Activated CD8-positive, alpha-beta T cell treated with anti-CD3 and anti-CD28 coated beads, Interleukin-2, amount 10 ng/mL, durations not matched to agents 7 days and 5 days (primary cell): ENCODE data around the gene HSPB6. TPM values are rescaled to one million over a fixed set of nuclear protein-coding genes. Genes with fewer than 3 reads are reported as not detected.
"Not testable (repeated sequence)": the region's sequence is repeated elsewhere in the genome, so short reads cannot be mapped to it uniquely, and the experiment has no call there.

ENCODE experiments used
- ATAC-seq: fragments of 150-1000 bp; cut with Tn5 transposase; one replicate; pipeline ENCODE4 v1.10.0; 2021; ENCODE audit warnings: moderate library complexity
- CTCF ChIA-PET: fragments of 350-600 bp; sonication (Branson Sonifier 250); formaldehyde crosslinking; loops from one replicate; lab custom pipeline; 2021; ENCODE audit warnings: antibody characterized with exemption; lab: Charles Lee
- POLR2A ChIA-PET: fragments of 350-600 bp; sonication (Branson Sonifier 250); formaldehyde crosslinking; loops from one replicate; lab custom pipeline; 2021; ENCODE audit warnings: antibody characterized with exemption; lab: Charles Lee
- DNase-seq: peaks from one replicate; pipeline ENCODE4 v3.0.0-alpha.2; 2020
- H3K27ac Mint-ChIP-seq: one replicate; pipeline ENCODE4 v1.8.0; 2021; ENCODE audit warnings: mild to moderate bottlenecking, mixed read lengths
- H3K27me3 Mint-ChIP-seq: one replicate; pipeline ENCODE4 v1.8.0; 2021; ENCODE audit warnings: low read depth, mixed read lengths
- H3K36me3 Mint-ChIP-seq: one replicate; pipeline ENCODE4 v1.8.0; 2021; ENCODE audit warnings: low read depth, mixed read lengths
- H3K4me1 Mint-ChIP-seq: one replicate; pipeline ENCODE4 v1.8.0; 2021; ENCODE audit warnings: low read depth, mixed read lengths
- H3K4me3 Mint-ChIP-seq: one replicate; pipeline ENCODE4 v1.8.0; 2021; ENCODE audit warnings: mild to moderate bottlenecking, mixed read lengths
- H3K9me3 Mint-ChIP-seq: one replicate; pipeline ENCODE4 v1.8.0; 2022; ENCODE audit warnings: mixed read lengths; ENCODE audit not compliant: insufficient read depth
- total RNA-seq, 2 experiments: library from RNA; stranded (reverse); gene quantifications; one replicate each; pipeline ENCODE4 v1.2.3, GENCODE V29; 2021

Gene HSPB6, protein sequence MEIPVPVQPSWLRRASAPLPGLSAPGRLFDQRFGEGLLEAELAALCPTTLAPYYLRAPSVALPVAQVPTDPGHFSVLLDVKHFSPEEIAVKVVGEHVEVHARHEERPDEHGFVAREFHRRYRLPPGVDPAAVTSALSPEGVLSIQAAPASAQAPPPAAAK
- total RNA-seq, result under 1 TPM in 1 of 2 experiments, not detected in 1; 0.65 TPM

- Mint-ChIP-seq H3K9me3 (no peaks in the 10 kb centered on the region), H3K27me3 (no peaks in the 10 kb centered on the region), H3K36me3 (peaks cover 31% of the 10 kb centered on the region), H3K27ac (peak within 1 kb of the TSS; percentile 96), H3K4me1 (peaks cover 36% of the 10 kb centered on the region), H3K4me3 (peak within 1 kb of the TSS; percentile 89)
- ChIA-PET CTCF (interaction anchor here (0.9 to 1.0 kb wide), 3 partner anchors 11 to 62 kb away, joined by 3 read pairs; partner anchors contain the start of genes PSENEN and U2AF1L4), POLR2A (interaction anchor here (0.9 to 1.6 kb wide), 5 partner anchors 8 to 114 kb away, joined by 3 to 6 read pairs (median 3); partner anchors contain the start of genes LIN37, PSENEN and U2AF1L4)
- no peak for DNase-seq
- ATAC-seq, result no peak
Observed at GRCh38 chr19:35756377-35757230, at the start of gene HSPB6. HSPB6 (minus strand) TSS chr19:35757029; CDS start chr19:35757008, 21 bp downstream.

DNA sequence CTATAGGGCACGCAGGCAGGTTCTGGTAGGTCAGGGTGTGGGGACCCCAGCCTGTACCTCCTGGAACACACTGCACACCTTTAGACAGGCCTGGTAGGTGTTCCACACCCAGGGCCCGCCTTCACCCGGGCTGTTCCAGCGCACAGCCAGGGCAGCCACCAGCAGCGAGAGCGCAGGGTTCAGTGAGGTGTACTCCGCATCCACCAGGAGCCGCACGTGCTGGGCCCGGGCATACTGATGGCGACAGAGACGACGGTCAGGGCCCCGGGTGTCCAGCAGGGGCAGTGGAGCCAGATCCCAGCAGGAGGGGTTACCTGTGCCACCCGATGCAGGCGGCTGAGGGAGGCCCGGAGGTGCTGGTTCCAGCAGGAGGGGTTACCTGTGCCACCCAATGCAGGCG, 49.8 kb upstream of the HSPB6 start:
- H3K9me3 Mint-ChIP-seq, result no peaks in the 10 kb centered on the region
- DNase-seq, result no peak
- H3K4me1 Mint-ChIP-seq, result peaks cover 12% of the 10 kb centered on the region
- ATAC-seq, result no peak
- H3K27me3 Mint-ChIP-seq, result peaks cover 3% of the 10 kb centered on the region
- no peak overlapping the region for H3K27ac Mint-ChIP-seq
- CTCF ChIA-PET, result no interaction called here
- POLR2A ChIA-PET, result no interaction called here
- H3K36me3 Mint-ChIP-seq, result no peaks in the 10 kb centered on the region
- H3K4me3 Mint-ChIP-seq, result no peak overlapping the region

GRCh38 chr19:35805526-35806102, 48.8 kb upstream of the HSPB6 start:
- DNase-seq (no peak), ATAC-seq (no peak)
- no peak overlapping the region for H3K4me3 Mint-ChIP-seq
- no peaks in the 10 kb centered on the region for H3K36me3 Mint-ChIP-seq
- H3K27ac Mint-ChIP-seq, result no peak overlapping the region
- ChIA-PET CTCF (no interaction called here), POLR2A (no interaction called here)
- peaks cover 3% of the 10 kb centered on the region for H3K27me3 Mint-ChIP-seq
- peaks cover 12% of the 10 kb centered on the region for H3K4me1 Mint-ChIP-seq
- no peaks in the 10 kb centered on the region for H3K9me3 Mint-ChIP-seq

DNA sequence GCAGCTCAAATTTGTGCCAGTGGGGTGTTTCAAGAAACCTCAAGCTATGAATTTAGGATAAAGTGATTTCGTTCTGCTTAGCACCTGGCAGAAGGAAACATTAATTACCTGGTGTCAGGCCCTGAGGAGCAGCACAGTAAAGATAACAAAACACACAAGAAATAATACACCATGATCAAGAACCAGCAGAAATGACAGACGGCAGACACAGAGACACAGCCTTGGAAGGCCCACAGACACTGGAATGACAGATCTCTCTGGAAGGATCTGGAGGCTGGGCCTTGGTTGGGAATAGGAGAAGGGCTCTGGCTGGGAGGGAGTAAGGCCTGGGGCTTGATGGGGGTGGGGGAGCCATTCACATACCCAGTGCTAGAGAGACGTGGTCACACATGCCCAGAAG, 45.0 kb upstream of the HSPB6 start:
- no peak for ATAC-seq
- H3K4me3 Mint-ChIP-seq, result no peak overlapping the region
- peaks cover 19% of the 10 kb centered on the region for H3K27me3 Mint-ChIP-seq

GRCh38 chr19:35797663-35798062, 40.8 kb upstream of the HSPB6 start:
- no peak for ATAC-seq
- no peaks in the 10 kb centered on the region for H3K9me3 Mint-ChIP-seq
- POLR2A ChIA-PET, result no interaction called here
- H3K36me3 Mint-ChIP-seq, result no peaks in the 10 kb centered on the region
- no peak overlapping the region for H3K27ac Mint-ChIP-seq
- H3K4me1 Mint-ChIP-seq, result peaks cover 2% of the 10 kb centered on the region
- peaks cover 31% of the 10 kb centered on the region for H3K27me3 Mint-ChIP-seq
- no peak overlapping the region for H3K4me3 Mint-ChIP-seq
- no peak for DNase-seq
- CTCF ChIA-PET, result no interaction called here

More for the DNA sequence above, 45.0 kb upstream of the HSPB6 start:
- POLR2A ChIA-PET, result no interaction called here
- no peaks in the 10 kb centered on the region for H3K9me3 Mint-ChIP-seq
- no peak overlapping the region for H3K27ac Mint-ChIP-seq
- no peak for DNase-seq
- peaks cover 15% of the 10 kb centered on the region for H3K4me1 Mint-ChIP-seq
- CTCF ChIA-PET, result no interaction called here
- H3K36me3 Mint-ChIP-seq, result no peaks in the 10 kb centered on the region

DNA sequence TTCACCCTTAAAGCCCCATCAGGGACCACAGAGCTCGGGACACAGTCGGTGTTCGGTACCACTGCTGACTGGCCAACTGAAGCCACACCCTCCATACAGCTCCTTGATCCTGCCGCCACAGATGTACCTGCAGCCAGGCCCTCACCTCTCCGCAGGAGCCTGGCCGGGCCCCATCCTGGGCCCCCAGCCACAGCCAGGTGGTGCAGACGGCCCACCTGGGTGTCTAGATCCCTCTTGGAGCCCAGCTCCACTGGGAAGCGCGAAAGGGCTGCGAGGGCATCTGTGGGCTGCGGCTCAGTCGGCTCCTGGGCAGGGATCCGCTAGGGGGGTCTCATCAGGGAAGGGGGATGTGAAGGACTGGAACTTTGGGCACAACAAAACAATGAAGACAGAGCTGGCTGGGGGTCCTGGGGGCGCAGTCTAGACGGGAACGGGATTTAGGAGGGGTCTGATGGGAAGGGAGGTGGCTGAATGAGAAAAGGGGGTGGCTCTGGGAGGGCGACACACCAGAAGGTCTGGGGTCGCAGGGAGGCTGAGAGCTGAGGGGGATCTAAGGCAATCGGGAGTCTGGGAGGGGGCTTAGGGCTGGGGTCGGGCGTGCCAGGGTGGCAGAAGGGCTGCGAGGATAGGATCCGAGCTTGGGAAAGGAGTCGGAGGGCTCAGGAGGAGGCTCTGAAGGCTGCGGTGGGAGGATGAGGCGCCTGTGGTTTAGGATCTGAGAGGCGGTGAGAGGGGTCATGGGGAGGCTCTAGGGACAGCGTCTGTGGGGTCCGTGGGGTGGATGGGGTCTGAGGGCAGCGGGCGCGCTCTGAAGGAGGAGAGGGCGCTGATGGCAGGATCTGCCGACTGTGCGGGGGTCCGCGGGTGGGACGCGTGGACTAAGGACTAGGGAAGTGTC, 40.1 kb upstream of the HSPB6 start:
- Mint-ChIP-seq H3K4me3 (no peak overlapping the region), H3K27ac (no peak overlapping the region), H3K4me1 (peaks cover 2% of the 10 kb centered on the region), H3K36me3 (no peaks in the 10 kb centered on the region), H3K9me3 (no peaks in the 10 kb centered on the region), H3K27me3 (peaks cover 32% of the 10 kb centered on the region)
- ChIA-PET CTCF (interaction anchor here (0.7 kb wide), 1 partner anchor 104 kb away, joined by 3 read pairs; no protein-coding TSS in a partner anchor), POLR2A (no interaction called here)
- ATAC-seq (no peak), DNase-seq (no peak)

DNA sequence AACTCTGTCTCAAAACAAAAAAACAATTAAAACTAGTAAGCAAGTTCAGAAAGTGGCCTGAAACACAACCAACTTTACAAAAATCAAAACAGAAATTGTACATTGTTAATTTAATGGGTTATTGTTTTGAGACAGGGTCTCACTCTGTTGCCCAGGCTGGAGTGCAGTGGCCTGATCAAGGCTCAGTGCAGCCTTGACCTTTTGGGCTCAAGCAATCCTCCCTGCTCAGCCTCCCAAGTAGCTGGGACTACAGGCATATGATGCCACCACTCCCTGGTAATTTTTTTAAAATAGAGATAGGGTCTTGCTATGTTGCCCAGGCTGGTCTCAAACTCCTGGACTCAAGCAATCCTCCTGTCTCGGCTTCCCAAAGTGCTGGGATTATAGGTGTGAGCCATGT, 38.7 kb upstream of the HSPB6 start:
- H3K36me3 Mint-ChIP-seq, POLR2A ChIA-PET, CTCF ChIA-PET, H3K4me1 Mint-ChIP-seq, DNase-seq, ATAC-seq, H3K4me3 Mint-ChIP-seq, H3K9me3 Mint-ChIP-seq, H3K27ac Mint-ChIP-seq: not testable (repeated sequence)
- H3K27me3 Mint-ChIP-seq, result peaks cover 29% of the 10 kb centered on the region

DNA sequence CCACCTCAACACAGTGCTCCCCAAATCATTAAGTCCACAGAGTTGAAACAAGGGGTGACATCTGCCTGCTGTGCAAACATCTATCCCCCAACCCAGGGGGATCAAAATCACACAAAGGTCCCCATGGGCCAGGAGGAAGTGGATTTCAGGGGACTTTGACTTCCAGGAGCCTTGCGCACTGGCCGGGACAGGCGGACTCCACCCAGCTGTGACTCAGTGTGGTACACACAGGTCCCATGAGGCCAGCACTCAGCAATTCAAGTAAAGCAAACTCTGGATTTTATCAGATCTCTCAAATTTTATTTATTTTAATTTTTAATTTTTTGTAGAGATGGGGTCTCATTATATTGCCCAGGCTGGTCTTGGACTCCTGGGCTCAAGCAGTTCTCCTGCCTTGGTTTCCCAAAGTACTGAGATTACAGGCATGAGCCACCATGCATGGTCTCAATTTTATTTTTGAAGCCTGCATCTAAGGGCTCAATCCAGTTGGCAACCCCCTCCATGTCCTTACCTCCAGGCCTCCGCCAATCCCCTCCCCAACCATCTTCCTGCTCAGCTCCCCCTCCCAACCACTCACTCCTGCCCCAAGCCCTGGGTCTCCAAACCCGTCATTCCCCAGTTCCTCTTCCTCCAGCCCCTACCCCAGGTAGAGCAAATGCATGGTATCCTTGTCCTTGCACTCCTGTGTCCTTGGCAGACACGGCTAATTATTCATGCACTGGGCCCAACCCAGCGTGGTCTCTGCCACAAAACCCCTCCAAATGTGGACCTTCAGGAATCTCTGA, 36.7 kb upstream of the HSPB6 start:
- ATAC-seq (no peak), DNase-seq (no peak)
- no peak overlapping the region for H3K27ac Mint-ChIP-seq
- ChIA-PET POLR2A (no interaction called here), CTCF (no interaction called here)
- peaks cover 27% of the 10 kb centered on the region for H3K27me3 Mint-ChIP-seq
- H3K4me1 Mint-ChIP-seq, result peaks cover 2% of the 10 kb centered on the region
- H3K36me3 Mint-ChIP-seq, result no peaks in the 10 kb centered on the region
- no peak overlapping the region for H3K4me3 Mint-ChIP-seq
- H3K9me3 Mint-ChIP-seq, result no peaks in the 10 kb centered on the region

DNA sequence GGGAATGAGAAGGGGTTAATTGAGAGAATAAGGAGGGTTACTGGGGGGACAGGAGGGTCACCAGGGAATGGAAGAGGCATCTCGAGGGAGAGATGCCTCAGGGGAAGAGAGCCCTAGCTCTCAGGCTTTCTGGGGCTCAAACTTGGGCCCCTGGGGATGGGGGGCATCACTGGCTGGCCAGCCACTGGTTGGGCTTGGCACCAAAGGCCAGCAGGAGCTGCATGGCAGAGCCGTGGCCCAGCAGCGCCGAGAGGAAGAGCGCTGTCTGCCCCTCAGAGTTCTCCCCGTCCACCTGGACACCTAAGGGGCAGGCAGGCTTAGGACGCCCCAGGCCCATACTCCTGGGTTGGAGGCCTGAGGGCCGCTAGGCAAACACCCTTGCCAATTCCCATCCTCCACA, 36.1 kb upstream of the HSPB6 start:
- Mint-ChIP-seq H3K9me3 (no peaks in the 10 kb centered on the region), H3K36me3 (no peaks in the 10 kb centered on the region), H3K4me3 (no peak overlapping the region), H3K4me1 (peaks cover 2% of the 10 kb centered on the region), H3K27me3 (peaks cover 23% of the 10 kb centered on the region), H3K27ac (no peak overlapping the region)
- ChIA-PET POLR2A (no interaction called here), CTCF (no interaction called here)
- ATAC-seq, result no peak
- no peak for DNase-seq

DNA sequence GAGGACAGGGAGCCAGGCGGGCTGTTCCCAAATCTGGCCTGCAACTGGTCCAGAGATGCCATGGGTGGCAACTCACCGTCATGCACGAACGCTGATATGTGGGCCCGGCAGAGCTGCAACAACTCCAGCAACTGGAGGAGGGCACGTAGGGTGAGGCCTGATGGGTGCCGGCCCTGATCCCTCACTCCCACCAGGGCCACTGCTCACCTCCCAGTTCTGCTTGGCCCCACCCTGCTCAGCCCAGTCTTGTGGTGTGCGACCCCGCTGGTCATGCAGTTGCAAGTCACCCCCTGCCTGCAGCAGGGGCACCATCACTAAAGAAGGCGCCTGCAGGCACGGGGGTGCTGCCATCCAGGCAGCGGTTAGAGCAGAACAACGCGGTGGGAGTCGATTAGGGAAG, 35.5 kb upstream of the HSPB6 start:
- H3K4me1 Mint-ChIP-seq, result no peaks in the 10 kb centered on the region
- DNase-seq (no peak), ATAC-seq (no peak)
- peaks cover 18% of the 10 kb centered on the region for H3K27me3 Mint-ChIP-seq
- no peak overlapping the region for H3K4me3 Mint-ChIP-seq
- ChIA-PET POLR2A (no interaction called here), CTCF (no interaction called here)
- no peaks in the 10 kb centered on the region for H3K36me3 Mint-ChIP-seq
- no peaks in the 10 kb centered on the region for H3K9me3 Mint-ChIP-seq
- H3K27ac Mint-ChIP-seq, result no peak overlapping the region

- H3K9me3 Mint-ChIP-seq, result no peaks in the 10 kb centered on the region
- H3K27me3 Mint-ChIP-seq, result peaks cover 14% of the 10 kb centered on the region
- ATAC-seq (no peak), DNase-seq (no peak)
- no peaks in the 10 kb centered on the region for H3K36me3 Mint-ChIP-seq
- ChIA-PET POLR2A (no interaction called here), CTCF (no interaction called here)
- H3K4me1 Mint-ChIP-seq, result no peaks in the 10 kb centered on the region
- H3K27ac Mint-ChIP-seq, result no peak overlapping the region
- H3K4me3 Mint-ChIP-seq, result no peak overlapping the region
Observed at GRCh38 chr19:35791814-35792279, 35.0 kb upstream of the HSPB6 start.
